ENCODE results near the gene KLF12. TPM values are rescaled to one million over a fixed set of nuclear protein-coding genes. Genes with fewer than 3 reads are reported as not detected.

KLF12 gene
- total RNA-seq, 1 experiment from 2014 or later: not detected

- in situ Hi-C loops (cut with HindIII; ENCODE audit: low sequenced_read_pairs): no loop called here
- DNase-seq (ENCODE audit: low spot score): peak; percentile 43
Measured at GRCh38 chr13:74136084-74136658, 2.0 kb upstream of the KLF12 start.

- in situ Hi-C loops (cut with HindIII; ENCODE audit: low sequenced_read_pairs): no loop called here
- peak; percentile 68 for DNase-seq (ENCODE audit: low spot score)
Measured at GRCh38 chr13:74135326-74136083, 1.3 kb upstream of the KLF12 start.

- DNase-seq (ENCODE audit: low spot score): no peak
- in situ Hi-C loops (cut with HindIII; ENCODE audit: low sequenced_read_pairs): no loop called here
Measured at GRCh38 chr13:74134777-74135325, 647 bp upstream of the KLF12 start.

GRCh38 chr13:74133657-74134201 lies 475 bp downstream of the KLF12 start:
- DNase-seq (ENCODE audit: low spot score): peak; percentile 81
- in situ Hi-C loops (cut with HindIII; ENCODE audit: low sequenced_read_pairs): no loop called here

- DNase-seq (ENCODE audit: low spot score): peak; percentile 53
- in situ Hi-C loops (cut with HindIII; ENCODE audit: low sequenced_read_pairs): no loop called here
Measured at GRCh38 chr13:74132776-74133656, 1.2 kb downstream of the KLF12 start.

- in situ Hi-C loops (cut with HindIII; ENCODE audit: low sequenced_read_pairs): no loop called here
- DNase-seq (ENCODE audit: low spot score): peak; percentile 65
Measured at GRCh38 chr13:74132152-74132775, 1.9 kb downstream of the KLF12 start.

GRCh38 chr13:74131227-74131626 lies 3.0 kb downstream of the KLF12 start:
- DNase-seq (ENCODE audit: low spot score): peak; percentile 37
- in situ Hi-C loops (cut with HindIII; ENCODE audit: low sequenced_read_pairs): no loop called here

GRCh38 chr13:74129500-74130191 lies 4.6 kb downstream of the KLF12 start:
- DNase-seq (ENCODE audit: low spot score): no peak
- in situ Hi-C loops (cut with HindIII; ENCODE audit: low sequenced_read_pairs): no loop called here

GRCh38 chr13:74128156-74128767 lies 5.9 kb downstream of the KLF12 start:
- no peak for DNase-seq (ENCODE audit: low spot score)
- in situ Hi-C loops (cut with HindIII; ENCODE audit: low sequenced_read_pairs): no loop called here

GRCh38 chr13:74118328-74118727 lies 15.9 kb downstream of the KLF12 start:
- no peak for DNase-seq (ENCODE audit: low spot score)
- in situ Hi-C loops (cut with HindIII; ENCODE audit: low sequenced_read_pairs): no loop called here

GRCh38 chr13:74117207-74117705 lies 16.9 kb downstream of the KLF12 start:
- no peak for DNase-seq (ENCODE audit: low spot score)
- in situ Hi-C loops (cut with HindIII; ENCODE audit: low sequenced_read_pairs): no loop called here

GRCh38 chr13:74115133-74115532 lies 19.1 kb downstream of the KLF12 start:
- in situ Hi-C loops (cut with HindIII; ENCODE audit: low sequenced_read_pairs): no loop called here
- DNase-seq (ENCODE audit: low spot score): no peak

- DNase-seq (ENCODE audit: low spot score): no peak
- in situ Hi-C loops (cut with HindIII; ENCODE audit: low sequenced_read_pairs): no loop called here
Measured at GRCh38 chr13:74114641-74115040, 19.6 kb downstream of the KLF12 start.

GRCh38 chr13:74114202-74114601 lies 20.0 kb downstream of the KLF12 start:
- DNase-seq (ENCODE audit: low spot score): no peak
- in situ Hi-C loops (cut with HindIII; ENCODE audit: low sequenced_read_pairs): no loop called here

GRCh38 chr13:74111901-74112824 lies 22.0 kb downstream of the KLF12 start:
- DNase-seq (ENCODE audit: low spot score): no peak
- in situ Hi-C loops (cut with HindIII; ENCODE audit: low sequenced_read_pairs): no loop called here

- in situ Hi-C loops (cut with HindIII; ENCODE audit: low sequenced_read_pairs): no loop called here
- DNase-seq (ENCODE audit: low spot score): no peak
Measured at GRCh38 chr13:74111399-74111798, 22.8 kb downstream of the KLF12 start.

- in situ Hi-C loops (cut with HindIII; ENCODE audit: low sequenced_read_pairs): no loop called here
- no peak for DNase-seq (ENCODE audit: low spot score)
Measured at GRCh38 chr13:74110053-74110452, 24.2 kb downstream of the KLF12 start.

Data from G401 (cell line).